Testis (tissue), 3 donors: ENCODE measurements around the gene PLCH2. TPM values are rescaled to one million over a fixed set of nuclear protein-coding genes. Genes with fewer than 3 reads are reported as not detected.

Experiments
- DNase-seq: peaks from one replicate; pipeline ENCODE4 v3.0.0-alpha.2; 2019
- H3K27ac ChIP-seq, 2 donors: fragments of 200-600 bp; sonication (generic); one replicate each; pipeline ENCODE4 v1.5.1; 2019
- H3K27me3 ChIP-seq: fragments of 200-600 bp; sonication (generic); one replicate; pipeline ENCODE4 v1.5.1; 2019
- H3K36me3 ChIP-seq: fragments of 200-600 bp; sonication (generic); one replicate; pipeline ENCODE4 v1.5.1; 2017; ENCODE audit warnings: low read depth; ENCODE audit errors: missing control alignments
- H3K4me1 ChIP-seq: fragments of 200-600 bp; sonication (generic); one replicate; pipeline ENCODE4 v1.5.1; 2019
- H3K4me3 ChIP-seq, 2 donors: fragments of 200-600 bp; sonication (generic); one replicate each; pipeline ENCODE4 v1.5.1; 2017 to 2019
- H3K9me3 ChIP-seq: fragments of 200-600 bp; sonication (generic); one replicate; pipeline ENCODE4 v1.5.1; 2017
- POLR2A ChIP-seq: fragments of 450-650 bp; IDR thresholded peaks from one replicate; pipeline ENCODE4 v1.6.1; 2017; ENCODE audit warnings: antibody characterized with exemption, mild to moderate bottlenecking, moderate library complexity
- WGBS, 2 donors: methylation state at CpG; one replicate each; pipeline ENCODE4 v1.1.5; 2018; 5-methylcytosine and 5-hydroxymethylcytosine counted together
- intact Hi-C: fragments of 100-400 bp; cut with DNase I; formaldehyde crosslinking; loops from one replicate; pipeline ENCODE4 v1.15.1; 2023; ENCODE audit warnings: low total_unique reads
- polyA plus RNA-seq: library from polyadenylated mRNA; stranded (reverse); fragments of 350-450 nt; fragmentation: Illumina TruSeq; extraction: RNeasy Lipid Tissue Mini Kit (QIAGEN cat#74804); gene quantifications from one replicate; pipeline ENCODE4 v1.2.3, GENCODE V29; 2014; ENCODE audit warnings: low read depth, low replicate concordance; ENCODE audit not compliant: insufficient read depth
- total RNA-seq, 2 donors: library from RNA; depleted of rRNA; stranded (reverse); fragments of >200 nt; gene quantifications; one replicate each; pipeline ENCODE4 v1.2.3, GENCODE V29; 2016
- TF ChIP-seq, protein P1 (sequence below), 3 experiments: fragments of 450-650 bp in 2 of 3; fragments of 200-600 bp in 1 of 3; sonication (generic) in 1 of 3; IDR thresholded peaks; one replicate each; pipeline ENCODE4 v1.5.1; 2016 to 2019; ENCODE audit warnings: antibody characterized with exemption in 3 of 3, mild to moderate bottlenecking in 2 of 3, moderate library complexity in 1 of 3

The PLCH2 gene
- total and polyA plus RNA-seq, 3 donors from 2014 or later = 2.7 to 6.5 (median 5.7) TPM

DNA sequence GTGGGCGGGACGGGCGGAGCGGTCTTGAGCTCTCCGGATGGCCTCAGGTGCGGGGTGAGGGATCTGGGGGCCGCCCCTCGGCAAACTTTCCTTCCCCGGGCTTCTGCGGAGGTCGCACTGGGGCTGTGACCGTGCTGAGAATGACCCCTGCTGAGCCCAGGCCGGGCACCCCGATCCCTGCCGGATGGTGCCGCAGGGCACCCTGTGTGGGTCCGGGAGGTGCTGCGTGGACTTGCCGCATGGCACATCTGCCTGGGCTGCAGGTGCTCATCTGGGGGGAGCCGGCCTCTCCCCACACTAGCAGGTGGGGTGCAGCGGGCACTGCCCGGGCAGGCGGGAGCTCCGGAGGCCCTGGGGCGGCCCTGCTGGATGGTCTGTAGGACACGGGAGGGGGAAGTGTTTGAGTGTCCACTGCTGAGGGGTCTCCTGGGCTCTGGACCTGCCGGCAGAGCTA lies 31.9 kb upstream of the PLCH2 start:
- intact Hi-C loops = no loop called here
- H3K36me3 ChIP-seq = no peaks in the 10 kb centered on the region
- H3K4me1 ChIP-seq = peaks cover 5% of the 10 kb centered on the region
- DNase-seq = no peak
- H3K4me3 ChIP-seq = no peak overlapping the region
- no peaks in the 10 kb centered on the region for H3K27me3 ChIP-seq
- TF ChIP-seq POLR2A = no peak
- TF ChIP-seq, protein P1, sequence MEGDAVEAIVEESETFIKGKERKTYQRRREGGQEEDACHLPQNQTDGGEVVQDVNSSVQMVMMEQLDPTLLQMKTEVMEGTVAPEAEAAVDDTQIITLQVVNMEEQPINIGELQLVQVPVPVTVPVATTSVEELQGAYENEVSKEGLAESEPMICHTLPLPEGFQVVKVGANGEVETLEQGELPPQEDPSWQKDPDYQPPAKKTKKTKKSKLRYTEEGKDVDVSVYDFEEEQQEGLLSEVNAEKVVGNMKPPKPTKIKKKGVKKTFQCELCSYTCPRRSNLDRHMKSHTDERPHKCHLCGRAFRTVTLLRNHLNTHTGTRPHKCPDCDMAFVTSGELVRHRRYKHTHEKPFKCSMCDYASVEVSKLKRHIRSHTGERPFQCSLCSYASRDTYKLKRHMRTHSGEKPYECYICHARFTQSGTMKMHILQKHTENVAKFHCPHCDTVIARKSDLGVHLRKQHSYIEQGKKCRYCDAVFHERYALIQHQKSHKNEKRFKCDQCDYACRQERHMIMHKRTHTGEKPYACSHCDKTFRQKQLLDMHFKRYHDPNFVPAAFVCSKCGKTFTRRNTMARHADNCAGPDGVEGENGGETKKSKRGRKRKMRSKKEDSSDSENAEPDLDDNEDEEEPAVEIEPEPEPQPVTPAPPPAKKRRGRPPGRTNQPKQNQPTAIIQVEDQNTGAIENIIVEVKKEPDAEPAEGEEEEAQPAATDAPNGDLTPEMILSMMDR (IDR thresholded peaks at IDR 0.05) = no peak
- no peak overlapping the region for H3K27ac ChIP-seq
- H3K9me3 ChIP-seq = no peaks in the 10 kb centered on the region
- WGBS, 2 donors = 36 to 54% methylated on average over 9 to 23 of the region's 27 CpGs

- no peak for DNase-seq
- intact Hi-C loops = no loop called here
- no peaks in the 10 kb centered on the region for H3K36me3 ChIP-seq
- no peak overlapping the region for H3K27ac ChIP-seq
- 77% methylated on average over 9 to 16 of the region's 16 CpGs for WGBS, 2 donors
- peaks cover 5% of the 10 kb centered on the region for H3K4me1 ChIP-seq
- no peaks in the 10 kb centered on the region for H3K27me3 ChIP-seq
- no peak for TF ChIP-seq POLR2A
- TF ChIP-seq, protein P1 (IDR thresholded peaks at IDR 0.05) = no peak
- H3K4me3 ChIP-seq = no peak overlapping the region
- no peaks in the 10 kb centered on the region for H3K9me3 ChIP-seq
Measured at GRCh38 chr1:2445162-2445822, 30.8 kb upstream of the PLCH2 start.

DNA sequence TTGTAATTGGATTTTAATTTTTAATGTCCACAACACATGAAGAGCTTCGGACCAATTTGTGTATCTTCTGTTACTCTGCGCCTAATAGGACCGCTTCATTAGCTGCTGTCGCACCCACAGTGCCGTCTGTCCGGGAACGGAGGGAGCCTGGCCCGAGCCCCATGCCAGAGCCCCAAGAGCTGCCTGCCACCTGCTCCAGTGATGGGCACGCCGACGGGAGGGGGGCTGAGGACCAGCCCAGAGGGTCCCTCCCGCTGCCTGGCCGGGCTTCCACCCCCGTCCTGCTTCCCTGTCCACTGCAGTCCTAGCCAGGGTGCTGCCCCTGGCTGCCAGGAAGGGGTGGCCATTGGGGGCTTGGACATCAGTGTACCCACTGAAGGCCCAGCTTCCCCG lies 30.3 kb upstream of the PLCH2 start:
- 84 to 89% methylated on average over 13 to 15 of the region's 15 CpGs for WGBS, 2 donors

DNA sequence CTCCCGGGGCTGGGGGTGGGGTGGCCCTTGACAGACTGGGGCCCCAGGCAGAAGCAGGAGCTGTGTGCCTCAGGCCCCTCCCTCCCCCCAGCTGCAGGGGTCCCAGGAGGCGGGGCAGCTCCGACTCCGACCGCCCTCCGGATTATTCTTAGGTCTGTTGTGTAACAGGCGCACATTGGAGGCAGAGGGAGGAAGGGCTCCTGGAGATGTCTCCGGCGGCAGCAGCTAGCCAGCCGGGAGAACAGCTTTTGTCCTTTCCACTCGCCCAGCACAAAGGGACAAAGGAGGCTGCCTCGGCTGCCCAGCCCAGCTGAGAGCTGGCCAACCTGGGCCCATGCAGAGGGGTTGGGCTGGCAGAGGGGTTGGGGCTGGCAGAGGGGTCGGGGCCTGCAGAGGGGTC lies 29.7 kb upstream of the PLCH2 start:
- intact Hi-C loops = no loop called here

More for the DNA sequence above, 30.3 kb upstream of the PLCH2 start:
- H3K4me1 ChIP-seq = peaks cover 5% of the 10 kb centered on the region
- no peaks in the 10 kb centered on the region for H3K36me3 ChIP-seq
- no peak overlapping the region for H3K27ac ChIP-seq
- H3K4me3 ChIP-seq = no peak overlapping the region
- no peak for DNase-seq
- H3K27me3 ChIP-seq = no peaks in the 10 kb centered on the region
- no peak for TF ChIP-seq POLR2A
- TF ChIP-seq, protein P1 (IDR thresholded peaks at IDR 0.05) = no peak
- H3K9me3 ChIP-seq = no peaks in the 10 kb centered on the region
- intact Hi-C loops = no loop called here

More for the DNA sequence above, 29.7 kb upstream of the PLCH2 start:
- peaks cover 5% of the 10 kb centered on the region for H3K4me1 ChIP-seq
- no peak overlapping the region for H3K4me3 ChIP-seq
- H3K9me3 ChIP-seq = no peaks in the 10 kb centered on the region
- no peak for DNase-seq
- no peaks in the 10 kb centered on the region for H3K27me3 ChIP-seq
- WGBS, 2 donors = 44 to 47% methylated on average over 10 to 13 of the region's 13 CpGs
- no peaks in the 10 kb centered on the region for H3K36me3 ChIP-seq
- TF ChIP-seq, protein P1 (IDR thresholded peaks at IDR 0.05) = no peak
- no peak for TF ChIP-seq POLR2A
- no peak overlapping the region for H3K27ac ChIP-seq
